Fibroblast of villous mesenchyme (primary cell): Measurements from ENCODE around the gene FSTL4. TPM values are rescaled to one million over a fixed set of nuclear protein-coding genes. Genes with fewer than 3 reads are reported as not detected.

Experiments used
- small RNA-seq: library from RNA; depleted of rRNA; stranded (forward); fragments of <200 nt; gene quantifications from one replicate; pipeline ENCODE3, GENCODE V24; 2012
- total RNA-seq: library from RNA; depleted of rRNA; stranded (reverse); fragments of >200 nt; gene quantifications from 2 replicates; pipeline ENCODE4 v1.2.3, GENCODE V29; 2012

FSTL4 gene
- total RNA-seq, 1 donor = not detected

Small RNAs within 50 kb of the gene (small RNA-seq; reads per million reads assigned to genes)
- gene MIR1289-2 = not detected
